AG10803 (cell line): ENCODE results near the gene CENPP.
A peak's percentile ranks its signal among the peaks of the same experiment; 100 is the strongest.

ENCODE experiments used
- DNase-seq: peaks from one replicate; pipeline ENCODE4 v3.0.0; 2010; ENCODE audit warnings: low read depth
- H3K4me3 ChIP-seq: 2 replicates; pipeline ENCODE4 v1.5.1; 2011; ENCODE audit warnings: mild to moderate bottlenecking, low read length, control low read depth
- TF ChIP-seq, protein P1 (sequence below): conservative IDR thresholded peaks from 2 replicates; pipeline ENCODE4 v1.5.1; 2011; ENCODE audit warnings: mild to moderate bottlenecking, low read length, control low read depth, inconsistent platforms

The CENPP gene

DNA sequence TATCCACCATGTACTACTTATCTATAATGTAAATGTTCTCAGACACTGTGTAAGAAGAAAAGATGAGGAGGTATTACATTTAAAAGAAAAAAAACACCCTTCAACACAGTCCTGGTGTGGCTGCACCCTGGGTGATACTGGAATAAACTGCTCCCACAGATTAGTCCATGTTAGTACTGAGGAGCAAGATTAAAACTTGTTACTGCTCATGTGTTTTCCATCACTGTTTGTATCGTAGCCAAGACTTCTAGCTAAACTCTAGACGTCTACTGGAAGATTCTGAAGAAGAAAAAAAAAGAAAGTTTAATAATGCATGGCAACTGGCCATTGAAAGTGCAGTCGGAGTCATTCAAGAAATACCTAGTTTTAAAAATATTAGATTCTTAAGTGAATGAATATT is 156.6 kb downstream of the CENPP start, which contains the start of gene ASPN:
Gene ASPN, minus strand, starts transcription at position 178 of the 400 bp plus-strand sequence.
- TF ChIP-seq, protein P1, sequence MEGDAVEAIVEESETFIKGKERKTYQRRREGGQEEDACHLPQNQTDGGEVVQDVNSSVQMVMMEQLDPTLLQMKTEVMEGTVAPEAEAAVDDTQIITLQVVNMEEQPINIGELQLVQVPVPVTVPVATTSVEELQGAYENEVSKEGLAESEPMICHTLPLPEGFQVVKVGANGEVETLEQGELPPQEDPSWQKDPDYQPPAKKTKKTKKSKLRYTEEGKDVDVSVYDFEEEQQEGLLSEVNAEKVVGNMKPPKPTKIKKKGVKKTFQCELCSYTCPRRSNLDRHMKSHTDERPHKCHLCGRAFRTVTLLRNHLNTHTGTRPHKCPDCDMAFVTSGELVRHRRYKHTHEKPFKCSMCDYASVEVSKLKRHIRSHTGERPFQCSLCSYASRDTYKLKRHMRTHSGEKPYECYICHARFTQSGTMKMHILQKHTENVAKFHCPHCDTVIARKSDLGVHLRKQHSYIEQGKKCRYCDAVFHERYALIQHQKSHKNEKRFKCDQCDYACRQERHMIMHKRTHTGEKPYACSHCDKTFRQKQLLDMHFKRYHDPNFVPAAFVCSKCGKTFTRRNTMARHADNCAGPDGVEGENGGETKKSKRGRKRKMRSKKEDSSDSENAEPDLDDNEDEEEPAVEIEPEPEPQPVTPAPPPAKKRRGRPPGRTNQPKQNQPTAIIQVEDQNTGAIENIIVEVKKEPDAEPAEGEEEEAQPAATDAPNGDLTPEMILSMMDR, result no peak
- H3K4me3 ChIP-seq, result no peak within 1 kb of the TSS

DNA sequence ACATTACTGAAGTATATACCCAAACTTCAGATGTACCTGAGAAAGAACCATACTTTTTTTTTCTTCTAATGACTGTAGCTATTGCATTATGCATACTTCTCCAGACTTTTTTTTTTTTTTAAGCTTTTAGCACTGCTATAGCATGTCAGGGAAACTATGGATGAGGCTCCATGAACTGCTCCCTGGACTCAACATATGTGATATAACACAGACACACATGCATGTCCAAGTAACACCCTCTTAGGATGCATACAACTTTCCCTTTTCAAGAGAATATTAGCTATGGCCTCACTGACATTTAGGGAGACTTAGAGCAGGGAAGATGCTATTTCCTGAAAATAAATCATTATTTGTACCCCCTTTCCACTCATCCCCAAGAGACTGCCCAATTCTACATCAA is 157.1 kb downstream of the CENPP start:
- TF ChIP-seq, protein P1, result no peak
- DNase-seq, result no peak

More for the DNA sequence above, 156.6 kb downstream of the CENPP start, which contains the start of gene ASPN:
- DNase-seq, result peak; percentile 85

DNA sequence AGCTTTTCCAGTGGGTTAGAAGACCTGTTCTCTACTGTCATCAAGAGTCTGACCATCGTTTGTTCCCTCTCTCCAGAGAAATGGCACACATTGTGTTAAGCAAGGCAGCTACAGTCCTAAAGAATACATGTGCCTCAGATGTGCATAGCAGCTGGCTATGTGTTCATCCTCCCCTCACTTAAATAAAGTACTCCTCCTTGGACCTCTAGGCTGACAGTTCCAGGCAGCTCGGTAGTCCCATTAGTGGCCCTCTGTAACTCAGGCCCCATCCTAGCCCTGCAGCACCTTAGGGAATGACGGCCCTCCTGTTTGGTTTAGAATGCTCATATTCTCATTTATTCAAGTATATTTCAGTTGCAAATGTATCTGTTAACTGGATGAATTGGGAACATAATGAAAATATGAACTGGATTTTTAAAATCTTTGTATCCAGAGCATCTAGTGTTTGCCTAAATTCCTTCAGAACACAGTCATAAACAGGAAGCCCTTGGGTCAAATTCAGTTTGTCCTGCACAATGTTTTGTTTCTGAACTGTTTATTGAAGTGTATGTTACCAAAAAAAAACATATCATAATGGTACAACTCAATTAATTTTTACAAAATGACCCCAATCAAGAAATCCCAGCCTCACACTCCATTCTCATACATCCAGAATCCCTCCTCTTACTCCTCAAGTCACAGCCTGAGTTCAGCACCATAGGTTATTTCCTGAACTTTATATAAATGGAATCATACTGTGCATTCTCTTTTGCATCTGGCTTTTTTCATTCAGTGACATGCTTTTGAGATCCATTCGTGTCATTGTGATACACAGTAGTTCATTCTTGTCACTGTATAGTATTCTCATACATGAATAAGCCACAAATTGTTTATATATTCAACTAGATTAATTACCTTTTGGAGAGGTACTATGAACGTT is 158.1 kb downstream of the CENPP start:
- DNase-seq, result peak; percentile 36
- TF ChIP-seq, protein P1, result no peak
- no peak overlapping the region for H3K4me3 ChIP-seq

More for the DNA sequence above, 157.1 kb downstream of the CENPP start:
- no peak overlapping the region for H3K4me3 ChIP-seq

DNA sequence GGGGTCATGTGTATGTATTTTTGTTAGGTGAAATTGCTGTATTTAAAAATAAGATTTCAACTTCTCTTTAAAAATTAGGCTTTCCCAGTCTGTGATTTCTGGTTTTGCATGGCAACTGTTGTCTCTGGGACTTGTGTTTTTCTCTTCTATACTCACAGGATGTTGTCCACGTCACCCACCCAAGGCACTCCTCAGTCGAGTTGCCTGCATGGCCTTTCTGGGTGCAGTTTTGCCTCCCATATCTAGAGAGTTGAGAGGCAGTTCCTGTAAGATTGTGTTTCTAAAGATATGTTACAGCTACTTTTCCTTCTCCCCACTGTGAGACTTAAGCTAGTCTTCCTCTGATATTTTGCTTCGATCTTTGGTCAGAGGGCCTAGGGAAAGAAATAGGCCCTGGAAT is 158.8 kb downstream of the CENPP start:
- H3K4me3 ChIP-seq, result no peak overlapping the region
- TF ChIP-seq, protein P1, result no peak
- no peak for DNase-seq

DNA sequence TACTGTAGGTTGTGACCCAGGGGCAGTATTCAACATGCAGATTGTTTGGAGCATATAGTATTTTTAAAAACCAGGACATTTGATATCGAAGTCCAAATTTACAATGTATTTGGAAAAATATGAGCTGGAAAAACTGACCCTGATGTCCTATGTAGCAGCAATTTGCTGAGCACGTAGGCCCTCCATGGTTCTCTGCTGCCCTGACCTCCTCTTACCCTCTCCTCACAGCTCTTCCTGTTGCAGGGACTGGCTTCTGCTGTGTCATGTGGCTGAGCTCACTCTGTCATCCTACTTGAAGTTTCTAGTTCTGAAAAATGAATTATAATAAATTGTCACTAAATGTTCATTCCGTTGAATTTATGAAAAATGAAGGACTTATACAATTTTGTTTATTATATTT is 160.6 kb downstream of the CENPP start:
- no peak overlapping the region for H3K4me3 ChIP-seq
- no peak for DNase-seq
- TF ChIP-seq, protein P1, result no peak

DNA sequence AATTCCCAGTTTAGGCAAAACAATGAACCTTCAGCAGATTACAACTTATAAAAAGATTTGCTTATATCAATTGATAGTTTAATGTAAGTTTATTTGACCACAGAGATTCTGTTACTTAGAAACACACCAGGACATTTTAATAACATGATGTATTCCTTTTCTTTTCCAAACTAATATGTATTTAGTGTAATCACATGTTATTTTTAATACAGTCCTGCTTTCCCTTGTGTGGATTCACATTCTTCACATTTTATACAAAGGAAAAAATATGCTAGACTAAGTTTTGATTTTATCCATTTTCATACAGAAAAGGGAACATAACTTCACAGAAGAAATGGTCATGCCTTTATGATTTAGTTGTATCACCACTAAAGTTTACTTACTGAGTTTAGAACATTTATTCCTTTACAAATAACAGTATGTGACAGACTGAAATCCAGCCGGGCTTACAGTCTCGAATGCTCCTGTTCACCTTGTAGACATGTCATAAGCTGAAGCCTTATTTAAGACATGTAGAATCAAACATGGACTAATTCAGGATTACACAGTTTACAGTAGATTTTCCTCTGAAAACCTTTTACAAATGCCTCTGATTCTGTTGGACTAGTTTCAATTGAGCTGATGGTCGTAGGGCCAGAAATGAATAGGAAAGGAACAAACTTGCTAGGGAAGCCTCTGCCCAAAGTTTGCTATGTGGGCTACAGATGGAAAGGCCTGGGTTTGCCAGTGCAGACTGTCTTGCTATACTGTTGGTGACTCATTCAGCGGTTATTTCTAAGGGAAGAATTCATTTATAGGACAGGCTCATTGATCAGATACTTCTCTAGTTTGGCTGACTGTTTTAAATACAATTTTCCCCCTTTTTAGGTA is 163.2 kb downstream of the CENPP start:
- TF ChIP-seq, protein P1, result no peak
- H3K4me3 ChIP-seq, result no peak overlapping the region
- peak; percentile 61 for DNase-seq
